ENCODE measurements around the gene SOX4. TPM values are rescaled to one million over a fixed set of nuclear protein-coding genes. Genes with fewer than 3 reads are reported as not detected.

Gene SOX4
- total RNA-seq, 4 donors from 2014 or later = 6.2 to 24.7 (median 11.8) TPM

DNA sequence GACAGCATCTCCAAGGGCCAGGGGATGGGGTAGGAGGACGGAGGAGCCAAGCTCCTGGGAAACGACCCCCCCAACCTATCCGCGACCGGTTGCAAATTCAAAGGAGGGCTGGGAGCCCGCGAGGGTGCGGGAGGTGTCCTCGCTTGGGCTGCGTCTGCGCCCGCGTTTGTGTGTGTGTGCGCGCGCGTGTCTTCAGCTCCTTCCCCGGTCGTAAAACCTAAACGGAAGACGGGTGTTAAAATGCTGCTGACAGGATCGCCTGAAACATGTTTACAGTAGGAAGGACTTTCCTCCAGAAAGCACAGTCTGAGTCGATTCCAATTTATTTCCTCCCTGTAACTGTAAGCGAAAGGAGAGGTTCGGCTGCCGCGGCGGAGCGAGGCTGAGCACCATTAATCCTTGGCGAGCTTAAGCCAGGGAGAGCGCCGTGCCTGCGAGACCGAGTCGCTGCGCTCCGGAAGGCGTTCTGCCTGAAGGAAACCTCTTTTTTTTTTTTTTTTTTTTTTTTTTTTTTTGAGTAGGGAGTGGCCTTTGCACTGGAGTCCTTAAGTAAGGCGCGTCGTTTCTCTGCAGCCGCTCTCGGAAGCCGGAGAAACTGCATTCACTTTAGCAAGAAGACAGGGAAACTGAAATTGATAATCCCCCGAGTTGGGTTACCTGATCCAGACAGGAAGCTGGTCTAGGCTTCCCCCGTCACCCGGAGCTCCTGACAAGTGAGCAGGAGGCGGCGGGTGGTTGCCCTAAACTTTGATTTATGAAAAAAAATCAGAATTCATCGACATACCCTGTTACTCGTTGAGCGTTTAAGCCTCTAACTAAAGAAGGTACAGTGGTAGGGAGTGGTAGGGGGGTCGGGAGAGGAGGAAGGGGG lies 4.8 kb upstream of the SOX4 start:
- TF ChIP-seq, protein P1, sequence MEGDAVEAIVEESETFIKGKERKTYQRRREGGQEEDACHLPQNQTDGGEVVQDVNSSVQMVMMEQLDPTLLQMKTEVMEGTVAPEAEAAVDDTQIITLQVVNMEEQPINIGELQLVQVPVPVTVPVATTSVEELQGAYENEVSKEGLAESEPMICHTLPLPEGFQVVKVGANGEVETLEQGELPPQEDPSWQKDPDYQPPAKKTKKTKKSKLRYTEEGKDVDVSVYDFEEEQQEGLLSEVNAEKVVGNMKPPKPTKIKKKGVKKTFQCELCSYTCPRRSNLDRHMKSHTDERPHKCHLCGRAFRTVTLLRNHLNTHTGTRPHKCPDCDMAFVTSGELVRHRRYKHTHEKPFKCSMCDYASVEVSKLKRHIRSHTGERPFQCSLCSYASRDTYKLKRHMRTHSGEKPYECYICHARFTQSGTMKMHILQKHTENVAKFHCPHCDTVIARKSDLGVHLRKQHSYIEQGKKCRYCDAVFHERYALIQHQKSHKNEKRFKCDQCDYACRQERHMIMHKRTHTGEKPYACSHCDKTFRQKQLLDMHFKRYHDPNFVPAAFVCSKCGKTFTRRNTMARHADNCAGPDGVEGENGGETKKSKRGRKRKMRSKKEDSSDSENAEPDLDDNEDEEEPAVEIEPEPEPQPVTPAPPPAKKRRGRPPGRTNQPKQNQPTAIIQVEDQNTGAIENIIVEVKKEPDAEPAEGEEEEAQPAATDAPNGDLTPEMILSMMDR (IDR thresholded peaks at IDR 0.05; ENCODE audit: low read depth) = no peak

DNA sequence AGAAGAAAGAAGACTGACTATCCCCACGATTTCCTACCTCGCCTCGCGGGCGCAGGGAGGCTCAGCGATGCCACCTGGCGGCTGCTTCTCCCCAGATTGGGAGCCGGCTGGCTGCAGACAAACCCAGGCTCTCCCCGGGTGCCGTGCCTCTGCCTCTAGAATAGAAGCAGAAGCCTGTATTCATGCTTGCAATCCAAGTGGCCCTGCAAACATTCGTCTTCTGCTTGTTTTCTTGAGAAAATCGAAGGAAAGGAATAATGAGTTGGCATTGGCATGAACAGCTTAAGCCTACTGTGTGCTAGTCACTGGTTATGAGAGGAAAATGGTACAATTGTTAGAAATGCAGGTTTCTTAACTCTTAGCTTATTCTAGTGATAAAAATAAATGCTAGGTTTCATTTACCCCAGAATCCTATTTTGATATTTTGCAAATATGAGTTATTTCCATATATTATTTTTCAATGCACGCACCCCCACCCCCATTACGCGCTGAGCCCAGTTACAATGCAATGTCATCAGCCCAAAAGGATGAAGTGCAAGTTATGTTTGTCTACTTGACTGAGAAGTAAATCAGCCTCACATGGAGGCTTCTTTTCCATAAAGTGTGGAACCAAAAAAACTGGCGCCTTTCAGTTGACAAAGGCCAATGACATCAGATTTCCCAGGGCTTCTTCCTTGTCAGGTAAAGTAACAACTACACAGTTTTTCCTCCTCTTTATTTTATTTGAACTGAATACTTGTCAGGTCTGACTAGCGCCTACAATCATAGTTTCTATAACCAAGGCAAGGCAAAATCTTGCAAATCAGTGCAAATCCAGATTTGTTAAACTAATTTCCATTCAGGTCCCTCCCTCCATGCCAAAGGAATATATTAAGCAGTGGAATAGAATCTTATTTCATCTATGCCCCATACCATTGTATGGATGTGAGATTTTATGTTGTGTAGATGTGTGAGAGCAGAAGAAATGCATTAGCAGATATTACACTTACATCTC lies 3.9 kb upstream of the SOX4 start:
- TF ChIP-seq, protein P1 (IDR thresholded peaks at IDR 0.05; ENCODE audit: low read depth) = no peak

DNA sequence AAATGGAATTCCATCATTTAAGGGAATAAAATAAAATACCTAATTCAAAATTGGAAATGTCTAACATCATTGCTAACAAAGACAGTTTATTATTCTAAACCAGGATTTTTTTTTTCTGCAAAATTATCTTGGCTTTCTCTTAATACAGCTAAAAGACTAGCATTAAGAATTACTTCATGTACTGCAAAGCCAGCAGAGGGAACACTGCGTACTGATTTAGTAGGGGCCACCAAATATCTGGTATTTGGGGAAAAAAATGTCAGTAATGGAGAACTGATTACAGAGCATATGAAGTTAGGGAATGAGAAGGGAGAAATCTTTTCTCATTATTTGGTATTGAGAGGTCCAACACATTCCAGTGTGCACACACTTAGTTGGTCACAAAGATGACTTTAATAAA lies 3.2 kb upstream of the SOX4 start:
- TF ChIP-seq, protein P1 (IDR thresholded peaks at IDR 0.05; ENCODE audit: low read depth) = no peak

DNA sequence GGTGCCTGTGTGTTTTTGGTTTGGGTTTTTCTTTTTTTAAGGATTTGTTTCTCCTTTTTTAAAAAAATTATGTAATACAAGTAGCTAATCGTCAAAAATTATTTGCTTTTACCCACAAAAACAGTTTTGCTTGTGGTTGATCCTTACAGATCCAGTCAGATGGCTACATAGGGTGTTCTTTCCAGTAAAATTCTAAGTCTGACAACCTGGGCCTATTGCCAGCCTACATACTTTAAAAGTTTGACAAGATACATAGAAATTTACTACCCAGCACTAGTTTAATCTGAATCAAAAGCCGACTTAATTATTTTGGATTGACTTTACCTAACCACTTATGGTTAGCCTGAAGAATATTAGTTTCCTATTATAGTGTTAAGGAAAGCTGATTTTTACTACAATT lies 2.1 kb upstream of the SOX4 start:
- TF ChIP-seq, protein P1 (IDR thresholded peaks at IDR 0.05; ENCODE audit: low read depth) = no peak

DNA sequence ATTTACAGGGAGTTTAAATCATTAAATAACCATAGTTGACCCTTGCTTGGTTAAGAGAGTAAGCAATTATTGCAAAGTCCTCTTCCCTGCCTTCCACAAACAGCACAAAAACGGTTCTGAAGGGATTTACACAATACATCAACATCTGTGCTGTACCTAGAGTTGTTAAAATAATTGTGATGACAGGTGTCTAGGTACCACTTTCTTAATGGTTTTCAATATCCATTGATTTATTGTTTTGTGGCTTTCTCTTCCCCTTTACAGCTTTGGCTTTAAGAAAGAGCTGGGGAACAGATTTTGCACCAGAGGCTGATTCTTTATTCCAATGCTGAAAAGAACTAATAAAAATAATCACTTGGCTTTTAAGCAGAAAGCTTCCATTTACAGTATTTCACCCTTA lies 598 bp upstream of the SOX4 start:
- TF ChIP-seq, protein P1 (IDR thresholded peaks at IDR 0.05; ENCODE audit: low read depth) = no peak

DNA sequence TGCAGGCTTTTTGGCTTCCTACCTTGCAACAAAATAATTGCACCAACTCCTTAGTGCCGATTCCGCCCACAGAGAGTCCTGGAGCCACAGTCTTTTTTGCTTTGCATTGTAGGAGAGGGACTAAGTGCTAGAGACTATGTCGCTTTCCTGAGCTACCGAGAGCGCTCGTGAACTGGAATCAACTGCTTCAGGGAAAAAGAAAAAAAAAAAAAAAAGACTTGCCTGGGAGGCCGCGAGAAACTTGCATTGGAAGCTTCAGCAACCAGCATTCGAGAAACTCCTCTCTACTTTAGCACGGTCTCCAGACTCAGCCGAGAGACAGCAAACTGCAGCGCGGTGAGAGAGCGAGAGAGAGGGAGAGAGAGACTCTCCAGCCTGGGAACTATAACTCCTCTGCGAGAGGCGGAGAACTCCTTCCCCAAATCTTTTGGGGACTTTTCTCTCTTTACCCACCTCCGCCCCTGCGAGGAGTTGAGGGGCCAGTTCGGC lies 420 bp downstream of the SOX4 start:
- TF ChIP-seq, protein P1 (IDR thresholded peaks at IDR 0.05; ENCODE audit: low read depth) = no peak
